Endodermal cell (in vitro differentiated cells): ENCODE data around the gene OR8A1. TPM values are rescaled to one million over a fixed set of nuclear protein-coding genes. Genes with fewer than 3 reads are reported as not detected.

Experiments
- DNase-seq: peaks from one replicate; pipeline ENCODE4 v3.0.0-alpha.2; 2017
- H3K27ac ChIP-seq: 2 replicates; pipeline ENCODE4 v1.5.1; 2013; ENCODE audit warnings: mild to moderate bottlenecking, low read depth, low read length, moderate library complexity
- H3K27me3 ChIP-seq: 2 replicates; pipeline ENCODE4 v1.6.1; 2013; ENCODE audit warnings: mild to moderate bottlenecking, low read length, moderate library complexity; ENCODE audit not compliant: insufficient read depth, control insufficient read depth, poor library complexity, severe bottlenecking
- H3K36me3 ChIP-seq: 2 replicates; pipeline ENCODE4 v1.7.0; 2013; ENCODE audit warnings: mild to moderate bottlenecking, low read length, moderate library complexity; ENCODE audit not compliant: control insufficient read depth, insufficient read depth
- H3K4me1 ChIP-seq: one replicate; pipeline ENCODE4 v1.7.0; 2013; ENCODE audit warnings: low read length; ENCODE audit not compliant: control insufficient read depth, insufficient read depth
- H3K4me3 ChIP-seq: 2 replicates; pipeline ENCODE4 v1.5.1; 2013; ENCODE audit warnings: mild to moderate bottlenecking, low read length, moderate library complexity
- H3K9ac ChIP-seq: 2 replicates; pipeline ENCODE4 v1.6.1; 2013; ENCODE audit warnings: mild to moderate bottlenecking, low read length, moderate library complexity; ENCODE audit not compliant: poor library complexity, severe bottlenecking; ENCODE audit errors: extremely low read depth
- H3K9me3 ChIP-seq: 2 replicates; pipeline ENCODE4 v1.6.1; 2013; ENCODE audit warnings: mild to moderate bottlenecking, low read length, moderate library complexity; ENCODE audit not compliant: control insufficient read depth
- H3K27ac Mint-ChIP-seq: 2 replicates; pipeline ENCODE4 v1.8.0; 2020; ENCODE audit warnings: mixed read lengths
- H3K27me3 Mint-ChIP-seq: 2 replicates; pipeline ENCODE4 v1.8.0; 2021; ENCODE audit warnings: mild to moderate bottlenecking, mixed read lengths; ENCODE audit not compliant: insufficient read depth
- H3K36me3 Mint-ChIP-seq: 2 replicates; pipeline ENCODE4 v1.8.0; 2020; ENCODE audit warnings: low read depth, mixed read lengths
- H3K4me1 Mint-ChIP-seq: 2 replicates; pipeline ENCODE4 v1.8.0; 2020; ENCODE audit warnings: mixed read lengths
- H3K4me3 Mint-ChIP-seq: 2 replicates; pipeline ENCODE4 v1.8.0; 2020; ENCODE audit warnings: mild to moderate bottlenecking, moderate library complexity, mixed read lengths
- H3K9me3 Mint-ChIP-seq: 2 replicates; pipeline ENCODE4 v1.8.0; 2020; ENCODE audit warnings: mild to moderate bottlenecking, mixed read lengths
- CTCF ChIP-seq: fragments of 200-600 bp; sonication (generic); conservative IDR thresholded peaks from 2 replicates; pipeline ENCODE4 v1.5.0; 2021; ENCODE audit warnings: antibody characterized with exemption, mild to moderate bottlenecking
- WGBS, 2 experiments: methylation state at CpG; one replicate each; pipeline versions ENCODE4 v1.1.5 to v1.1.7; 2013; ENCODE audit warnings: missing lambda C conversion rate in 2 of 2, mixed read lengths in 1 of 2; ENCODE audit not compliant: insufficient coverage in 1 of 2, insufficient read length in 1 of 2; 5-methylcytosine and 5-hydroxymethylcytosine counted together
- total RNA-seq, 2 donors: library from RNA; stranded (reverse); fragmentation: NEBNext Ultra II Directional in 1 of 2; extraction: Animal tissue kit (Norgen Biotek cat#: 25700) in 1 of 2; gene quantifications; 2 replicates in 1 of 2; 3 replicates in 1 of 2; pipeline ENCODE4 v1.2.1, GENCODE V29; 2021

Gene OR8A1
- total RNA-seq, 2 donors from 2014 or later, result 0.22 to 0.35 TPM

DNA sequence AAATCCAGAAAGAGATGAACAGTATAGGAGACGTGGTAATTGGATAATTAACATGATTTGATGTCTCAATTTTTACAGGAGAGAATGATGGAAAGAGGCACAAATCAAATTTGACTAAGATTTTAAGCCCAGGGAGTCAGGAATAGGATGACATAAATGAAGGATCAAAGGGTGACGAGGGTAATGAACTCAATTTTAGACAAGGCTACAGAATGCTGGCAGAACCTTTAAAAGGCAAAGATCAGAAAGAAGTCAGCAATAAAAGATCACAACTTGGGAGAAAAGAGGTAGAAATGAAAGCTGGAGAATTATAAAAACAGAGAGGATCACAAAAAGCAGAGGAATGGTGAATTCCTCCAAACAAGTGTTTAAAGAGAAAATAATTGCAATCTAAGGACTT is 13.0 kb upstream of the OR8A1 start:
- Mint-ChIP-seq H3K27me3 (peaks cover 12% of the 10 kb centered on the region), H3K27ac (no peak overlapping the region), H3K4me3 (no peak overlapping the region), H3K36me3 (no peaks in the 10 kb centered on the region), H3K9me3 (peaks cover 3% of the 10 kb centered on the region), H3K4me1 (no peaks in the 10 kb centered on the region)
- no peak overlapping the region for H3K4me3 ChIP-seq
- no peak overlapping the region for H3K27ac ChIP-seq
- no peaks in the 10 kb centered on the region for H3K4me1 ChIP-seq
- peaks cover 5% of the 10 kb centered on the region for H3K27me3 ChIP-seq
- WGBS, 2 experiments, result 79 to 90% methylated on average over 2 of the region's 2 CpGs
- no peaks in the 10 kb centered on the region for H3K9me3 ChIP-seq
- no peak overlapping the region for H3K9ac ChIP-seq
- no peak for DNase-seq
- TF ChIP-seq CTCF, result no peak
- no peaks in the 10 kb centered on the region for H3K36me3 ChIP-seq

DNA sequence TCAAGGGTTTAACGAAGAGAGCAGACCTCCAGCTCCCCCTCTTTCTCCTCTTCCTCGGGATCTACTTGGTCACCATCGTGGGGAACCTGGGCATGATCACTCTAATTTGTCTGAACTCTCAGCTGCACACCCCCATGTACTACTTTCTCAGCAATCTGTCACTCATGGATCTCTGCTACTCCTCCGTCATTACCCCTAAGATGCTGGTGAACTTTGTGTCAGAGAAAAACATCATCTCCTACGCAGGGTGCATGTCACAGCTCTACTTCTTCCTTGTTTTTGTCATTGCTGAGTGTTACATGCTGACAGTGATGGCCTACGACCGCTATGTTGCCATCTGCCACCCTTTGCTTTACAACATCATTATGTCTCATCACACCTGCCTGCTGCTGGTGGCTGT is 363 bp downstream of the OR8A1 start:
- peaks cover 2% of the 10 kb centered on the region for H3K9me3 Mint-ChIP-seq
- Histone ChIP-seq H3K9me3 (no peaks in the 10 kb centered on the region), H3K27me3 (no peaks in the 10 kb centered on the region), H3K4me3 (no peak overlapping the region), H3K36me3 (no peaks in the 10 kb centered on the region), H3K27ac (no peak overlapping the region), H3K9ac (no peak overlapping the region), H3K4me1 (no peaks in the 10 kb centered on the region)
- WGBS, 2 experiments, result 90 to 95% methylated on average over 5 to 7 of the region's 7 CpGs
- no peak overlapping the region for H3K27ac Mint-ChIP-seq
- no peaks in the 10 kb centered on the region for H3K4me1 Mint-ChIP-seq
- H3K36me3 Mint-ChIP-seq, result no peaks in the 10 kb centered on the region
- TF ChIP-seq CTCF, result no peak
- no peaks in the 10 kb centered on the region for H3K27me3 Mint-ChIP-seq
- H3K4me3 Mint-ChIP-seq, result no peak overlapping the region
- no peak for DNase-seq

- no peak overlapping the region for H3K4me3 ChIP-seq
- no peaks in the 10 kb centered on the region for H3K36me3 ChIP-seq
- no peaks in the 10 kb centered on the region for H3K27me3 Mint-ChIP-seq
- WGBS, 2 experiments, result 96 to 99% methylated on average over 6 of the region's 6 CpGs
- H3K9ac ChIP-seq, result no peak overlapping the region
- peaks cover 2% of the 10 kb centered on the region for H3K9me3 Mint-ChIP-seq
- TF ChIP-seq CTCF, result no peak
- H3K4me1 ChIP-seq, result peaks cover 19% of the 10 kb centered on the region
- peaks cover 26% of the 10 kb centered on the region for H3K4me1 Mint-ChIP-seq
- no peaks in the 10 kb centered on the region for H3K27me3 ChIP-seq
- H3K36me3 Mint-ChIP-seq, result no peaks in the 10 kb centered on the region
- H3K27ac ChIP-seq, result no peak overlapping the region
- H3K27ac Mint-ChIP-seq, result no peak overlapping the region
- DNase-seq, result no peak
- no peaks in the 10 kb centered on the region for H3K9me3 ChIP-seq
- H3K4me3 Mint-ChIP-seq, result no peak overlapping the region
Measured at GRCh38 chr11:124577716-124578427, 8.1 kb downstream of the OR8A1 start.
